Middle frontal gyrus (tissue), 1 donor: ENCODE measurements around the gene FILIP1L.

Experiments used
- DNase-seq: peaks from one replicate; pipeline ENCODE4 v3.0.0-alpha.2; 2015; ENCODE audit warnings: low spot score; ENCODE audit errors: extremely low spot score

The FILIP1L gene

DNA sequence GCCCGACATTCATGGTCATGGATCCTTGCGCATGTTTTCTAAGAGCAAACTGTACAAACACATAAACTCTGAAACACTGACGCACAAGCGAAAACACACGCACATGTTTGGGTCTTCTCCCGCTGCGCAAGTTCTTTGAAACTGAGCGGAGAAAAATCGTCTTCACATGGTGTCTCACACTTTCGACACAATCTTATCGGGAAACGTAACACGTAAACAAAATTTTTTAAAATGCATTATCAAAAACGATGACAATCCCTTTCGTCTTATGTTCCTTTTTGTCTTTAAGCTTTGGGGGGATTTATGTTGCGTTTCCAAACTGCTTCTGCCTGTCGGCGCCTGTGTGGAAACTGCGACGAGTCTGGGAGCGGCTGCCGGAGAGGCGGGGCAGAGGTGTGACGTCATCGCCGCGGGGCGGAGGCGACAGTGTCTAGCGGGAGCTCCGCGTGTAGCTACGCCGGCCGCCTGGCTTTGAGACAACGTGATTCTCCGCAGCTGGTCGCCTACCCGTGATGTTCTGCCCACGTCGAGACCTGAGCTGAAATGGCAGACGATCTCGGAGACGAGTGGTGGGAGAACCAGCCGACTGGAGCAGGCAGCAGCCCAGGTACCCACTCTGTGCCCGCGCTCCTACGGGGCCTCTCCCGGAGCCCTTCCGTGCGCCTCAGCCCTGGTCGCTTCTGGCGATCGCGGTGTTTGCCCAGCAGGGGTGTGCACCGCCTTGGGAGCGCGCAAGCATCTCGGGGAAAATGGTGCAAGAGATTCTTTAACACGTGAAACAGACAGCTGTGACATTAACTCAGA lies 296.7 kb downstream of the FILIP1L start, which contains the start of gene CMSS1:
Gene CMSS1, plus strand, starts transcription at position 426 of the 804 bp plus-strand sequence.
- peak; percentile 81 for DNase-seq

DNA sequence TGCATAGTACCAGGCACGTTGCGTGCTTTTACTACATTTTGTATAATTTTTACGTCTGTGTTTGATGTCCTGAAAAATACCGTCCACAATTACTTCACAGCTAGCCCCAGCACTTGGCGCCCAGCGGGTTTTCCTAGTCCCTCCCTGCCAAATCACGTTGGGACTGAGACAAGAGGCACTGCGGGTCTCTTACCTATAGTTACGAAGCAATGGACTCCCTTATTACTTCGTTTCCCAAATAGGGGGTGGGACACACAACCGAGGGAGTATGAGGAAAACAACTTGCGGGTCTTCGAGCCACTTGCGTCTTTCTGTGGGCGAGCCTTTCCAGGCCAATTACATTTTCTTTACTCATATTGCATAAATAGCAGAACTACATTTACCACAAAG lies 297.3 kb downstream of the FILIP1L start:
- no peak for DNase-seq

DNA sequence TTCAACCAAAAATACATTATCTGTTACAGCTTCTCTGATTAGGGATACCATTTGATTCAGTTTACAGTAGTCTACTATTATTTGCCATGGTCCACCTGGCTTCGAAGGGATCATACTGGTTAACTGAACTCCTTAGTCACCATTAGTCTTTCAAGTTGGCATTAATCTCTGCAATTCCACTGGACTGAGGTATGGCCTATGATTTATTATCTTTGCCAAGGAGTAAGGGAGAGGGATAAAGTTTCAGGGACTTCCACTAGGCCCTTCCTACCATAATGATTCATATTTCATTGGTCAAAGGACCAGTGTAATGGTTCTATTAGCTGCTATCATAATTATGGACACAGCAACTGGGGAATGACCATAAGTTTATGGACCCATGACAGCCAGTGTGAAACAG lies 303.9 kb downstream of the FILIP1L start:
- no peak for DNase-seq

DNA sequence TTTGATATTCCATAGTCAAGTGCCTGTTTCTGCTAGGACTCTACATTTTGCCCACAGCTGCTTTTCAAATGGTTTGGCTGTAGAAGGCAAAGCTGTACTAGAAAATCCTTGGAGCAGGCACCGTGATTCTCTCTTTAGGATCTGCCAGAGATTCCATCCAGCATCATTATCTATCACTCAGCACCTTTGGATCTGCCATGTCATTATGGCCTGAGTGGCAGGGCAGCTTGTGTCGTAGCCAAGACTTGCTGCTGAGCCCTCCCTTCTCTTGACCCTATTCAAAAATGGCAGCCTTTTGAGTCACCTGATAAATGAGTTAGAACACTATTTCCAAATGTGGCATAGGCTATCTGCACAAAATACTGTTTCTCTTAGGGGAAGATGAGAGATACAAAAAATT lies 304.7 kb downstream of the FILIP1L start:
- no peak for DNase-seq

DNA sequence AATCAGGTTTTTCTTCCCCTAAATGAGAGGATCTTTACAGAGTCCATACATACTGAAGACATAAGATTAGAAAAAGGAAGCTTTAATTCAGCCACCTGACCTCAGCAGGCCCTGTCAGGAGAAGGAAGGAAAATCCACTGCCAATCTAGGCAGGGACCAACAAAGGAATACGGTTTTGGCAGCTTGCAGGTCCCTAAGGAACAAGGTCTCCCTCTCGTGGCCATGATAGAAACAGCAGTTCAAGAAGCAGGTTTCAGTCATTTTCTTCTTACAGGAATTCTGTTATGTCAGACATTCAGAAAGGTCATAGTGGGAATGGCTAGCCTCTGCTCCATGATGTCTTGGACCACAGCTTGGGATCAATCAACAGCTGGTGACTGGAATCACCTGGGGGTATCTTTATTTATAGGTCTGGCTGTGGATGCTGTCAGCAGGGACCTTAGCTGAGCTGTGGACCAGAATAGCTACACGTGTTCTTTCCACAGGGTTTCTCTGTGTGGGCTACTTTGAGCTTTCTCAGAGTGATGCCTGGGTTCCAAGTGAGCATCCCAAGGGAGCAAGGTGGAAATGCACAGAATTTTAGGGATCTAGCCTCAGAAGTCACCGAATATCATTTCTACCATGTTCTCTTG lies 306.0 kb downstream of the FILIP1L start:
- DNase-seq = no peak

DNA sequence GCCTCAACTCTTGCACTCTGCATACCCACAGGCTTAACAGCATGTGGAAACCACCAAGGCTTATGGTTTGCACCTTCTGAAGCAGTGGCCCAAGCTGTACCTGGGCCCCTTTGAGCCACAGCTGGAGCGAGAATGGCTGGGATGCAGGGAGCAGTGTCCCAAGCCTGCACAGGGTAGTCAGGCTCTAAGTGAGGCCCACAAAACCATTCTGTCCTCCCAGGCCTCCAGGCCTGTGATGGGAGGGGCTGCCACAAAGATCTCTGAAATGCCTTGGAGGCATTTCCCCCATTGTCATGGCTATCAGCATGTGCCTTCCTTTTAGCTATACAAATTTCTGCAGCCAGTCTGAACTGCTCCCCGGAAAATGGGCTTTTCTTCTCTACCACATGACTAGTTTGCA lies 309.1 kb downstream of the FILIP1L start:
- DNase-seq = no peak

DNA sequence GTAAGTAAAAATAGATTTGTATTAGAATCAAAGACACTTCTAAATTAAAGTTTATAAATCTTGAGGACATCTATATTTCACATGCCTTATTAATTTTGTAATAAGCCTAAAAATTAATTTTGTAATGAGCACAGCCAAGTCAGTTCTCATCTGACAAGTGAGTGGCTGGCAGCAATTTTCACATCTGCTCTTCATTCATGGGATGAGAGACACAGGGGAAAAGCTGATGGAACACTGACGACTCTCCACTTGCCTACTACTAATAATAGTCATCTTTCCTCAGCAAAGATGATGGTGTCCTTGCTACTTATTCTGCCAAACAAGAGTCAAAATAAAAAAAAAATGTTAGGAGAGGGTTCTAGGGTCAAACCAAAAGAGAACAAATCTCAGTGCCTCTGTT lies 311.0 kb downstream of the FILIP1L start:
- no peak for DNase-seq

DNA sequence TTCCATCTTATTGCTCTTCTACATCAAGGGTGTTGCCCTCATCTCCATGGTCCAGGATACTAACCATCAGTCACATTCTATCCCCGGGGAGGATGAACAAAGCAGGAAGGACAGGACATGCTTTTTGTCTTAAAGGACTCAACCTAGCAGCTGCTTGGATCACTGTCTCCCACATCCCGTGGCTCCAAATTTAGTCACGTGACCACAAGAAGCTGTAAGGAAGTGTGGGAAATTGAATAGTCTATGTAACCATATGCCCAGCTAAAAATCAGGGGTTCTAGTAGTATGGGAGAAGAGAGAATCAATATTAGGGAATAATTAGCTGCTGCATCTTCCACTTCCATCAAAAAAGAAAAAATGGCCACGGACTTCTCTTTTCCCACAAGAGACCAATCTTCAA lies 314.9 kb downstream of the FILIP1L start:
- no peak for DNase-seq

DNA sequence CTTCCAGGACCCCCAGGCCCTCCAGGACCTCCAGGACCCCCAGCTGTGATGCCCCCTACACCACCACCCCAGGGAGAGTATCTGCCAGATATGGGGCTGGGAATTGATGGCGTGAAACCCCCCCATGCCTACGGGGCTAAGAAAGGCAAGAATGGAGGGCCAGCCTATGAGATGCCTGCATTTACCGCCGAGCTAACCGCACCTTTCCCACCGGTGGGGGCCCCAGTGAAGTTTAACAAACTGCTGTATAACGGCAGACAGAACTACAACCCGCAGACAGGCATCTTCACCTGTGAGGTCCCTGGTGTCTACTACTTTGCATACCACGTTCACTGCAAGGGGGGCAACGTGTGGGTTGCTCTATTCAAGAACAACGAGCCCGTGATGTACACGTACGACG lies 318.7 kb downstream of the FILIP1L start:
- no peak for DNase-seq

DNA sequence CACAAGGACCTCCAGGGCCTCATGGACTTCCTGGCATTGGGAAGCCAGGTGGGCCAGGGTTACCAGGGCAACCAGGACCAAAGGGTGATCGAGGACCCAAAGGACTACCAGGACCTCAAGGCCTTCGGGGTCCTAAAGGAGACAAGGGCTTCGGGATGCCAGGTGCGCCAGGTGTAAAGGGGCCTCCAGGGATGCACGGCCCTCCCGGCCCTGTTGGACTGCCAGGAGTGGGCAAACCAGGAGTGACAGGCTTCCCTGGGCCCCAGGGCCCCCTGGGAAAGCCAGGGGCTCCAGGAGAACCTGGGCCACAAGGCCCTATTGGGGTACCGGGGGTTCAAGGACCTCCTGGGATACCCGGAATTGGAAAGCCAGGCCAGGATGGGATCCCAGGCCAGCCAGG lies 319.8 kb downstream of the FILIP1L start:
- no peak for DNase-seq

DNA sequence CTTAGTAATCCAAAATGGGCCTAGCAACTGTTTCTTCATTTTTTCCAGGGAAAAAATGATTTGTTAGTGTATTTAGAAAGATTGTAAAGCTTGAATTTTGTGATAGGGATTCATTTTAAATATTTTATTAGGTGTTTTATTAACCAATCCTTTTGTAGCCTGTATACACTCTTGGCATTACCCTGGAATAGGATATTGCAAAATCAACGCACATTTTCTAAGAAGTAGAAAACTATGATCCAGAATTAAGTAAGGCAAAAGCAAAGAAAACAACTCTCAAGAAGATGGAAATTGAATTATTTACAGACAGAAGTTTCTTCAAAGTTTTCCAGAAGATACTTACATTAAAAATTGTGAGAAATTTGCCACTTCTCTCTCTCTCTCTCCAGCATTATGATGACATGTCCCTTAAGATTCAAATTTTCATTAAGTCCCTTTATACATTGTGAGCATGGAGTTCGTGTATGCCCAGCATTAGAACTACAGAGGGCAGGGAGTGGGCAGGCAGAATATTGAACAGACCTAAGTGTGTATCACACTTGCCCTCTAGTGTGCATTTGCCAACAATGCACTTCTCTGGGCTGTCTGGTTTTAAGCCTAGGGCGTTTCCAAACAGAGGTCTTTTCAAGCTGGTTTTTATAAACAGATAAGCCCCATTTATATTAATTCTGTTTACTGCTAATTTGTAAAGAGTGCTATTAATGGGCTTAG lies 325.1 kb downstream of the FILIP1L start:
- no peak for DNase-seq
